HepG2 (cell line): ENCODE measurements around the gene RFC1. TPM values are rescaled to one million over a fixed set of nuclear protein-coding genes. Genes with fewer than 3 reads are reported as not detected.

Experiments
- AFF4 ChIP-seq: sonication (generic); formaldehyde crosslinking; IDR thresholded peaks from 2 replicates; pipeline ENCODE4 v1.4.0; 2020; ENCODE audit warnings: missing genetic modification reagents
- AHDC1 ChIP-seq: sonication (generic); formaldehyde crosslinking; IDR thresholded peaks from 2 replicates; pipeline ENCODE4 v1.5.1; 2020; ENCODE audit warnings: mild to moderate bottlenecking, missing genetic modification reagents, borderline replicate concordance
- LCORL ChIP-seq, 2 experiments: fragments of 450-650 bp in 1 of 2; sonication (generic) in 1 of 2; formaldehyde crosslinking in 1 of 2; IDR thresholded peaks; 2 replicates each; pipeline versions ENCODE4 v1.5.0 to v1.6.1; 2017 to 2020; ENCODE audit warnings: antibody characterized with exemption in 1 of 2, missing genetic modification reagents in 1 of 2
- PHF5A ChIP-seq: IDR thresholded peaks from one replicate; pipeline ENCODE4 v1.6.1; 2018; ENCODE audit warnings: low read depth, missing genetic modification reagents; ENCODE audit not compliant: unreplicated experiment
- PRDM15 ChIP-seq: sonication (generic); formaldehyde crosslinking; IDR thresholded peaks from 2 replicates; pipeline ENCODE4 v1.4.0; 2020; ENCODE audit warnings: missing genetic modification reagents
- ZMAT3 ChIP-seq: sonication (generic); formaldehyde crosslinking; conservative IDR thresholded peaks from 2 replicates; pipeline ENCODE4 v1.7.0; 2021; ENCODE audit warnings: missing genetic modification reagents
- ZNF484 ChIP-seq: sonication (generic); formaldehyde crosslinking; IDR thresholded peaks from 2 replicates; pipeline ENCODE4 v1.5.1; 2020; ENCODE audit warnings: mild to moderate bottlenecking, low read depth, missing genetic modification reagents, borderline replicate concordance
- ZNF644 ChIP-seq: IDR thresholded peaks from 2 replicates; pipeline ENCODE4 v1.6.1; 2016; ENCODE audit warnings: low read depth
- polyA plus RNA-seq, 8 experiments: library from polyadenylated mRNA; depleted of rRNA in 3 of 8; stranded (reverse) in 7 of 8; unstranded in 1 of 8; fragments of >200 nt; fragmentation: Illumina TruSeq in 4 of 8; extraction: Trizol in 4 of 8; gene quantifications; 2 replicates each; pipeline versions ENCODE4 v1.2.1 to v1.2.3, GENCODE V29; 2011 to 2016; ENCODE audit warnings: low read depth in 4 of 8, missing spikeins in 1 of 8, mixed read lengths in 1 of 8; ENCODE audit not compliant: insufficient read depth in 1 of 8
- total RNA-seq, 5 experiments: library from RNA; depleted of rRNA; stranded (reverse); fragments of >200 nt; fragmentation: Illumina TruSeq; extraction: Trizol; gene quantifications; 2 replicates each; pipeline ENCODE4 v1.2.3, GENCODE V29; 2016; ENCODE audit warnings: low read depth in 1 of 5
- TF ChIP-seq, protein P1 (sequence below): sonication (generic); formaldehyde crosslinking; IDR thresholded peaks from 2 replicates; pipeline ENCODE4 v1.8.1; 2023; ENCODE audit warnings: missing genetic modification reagents, inconsistent platforms, borderline replicate concordance

RFC1 gene
- total and polyA plus RNA-seq, 2 of the 13 experiments (the other 11 are each of a cell fraction or from before 2014, with no cell fraction given): 15.9 to 78.8 TPM

DNA sequence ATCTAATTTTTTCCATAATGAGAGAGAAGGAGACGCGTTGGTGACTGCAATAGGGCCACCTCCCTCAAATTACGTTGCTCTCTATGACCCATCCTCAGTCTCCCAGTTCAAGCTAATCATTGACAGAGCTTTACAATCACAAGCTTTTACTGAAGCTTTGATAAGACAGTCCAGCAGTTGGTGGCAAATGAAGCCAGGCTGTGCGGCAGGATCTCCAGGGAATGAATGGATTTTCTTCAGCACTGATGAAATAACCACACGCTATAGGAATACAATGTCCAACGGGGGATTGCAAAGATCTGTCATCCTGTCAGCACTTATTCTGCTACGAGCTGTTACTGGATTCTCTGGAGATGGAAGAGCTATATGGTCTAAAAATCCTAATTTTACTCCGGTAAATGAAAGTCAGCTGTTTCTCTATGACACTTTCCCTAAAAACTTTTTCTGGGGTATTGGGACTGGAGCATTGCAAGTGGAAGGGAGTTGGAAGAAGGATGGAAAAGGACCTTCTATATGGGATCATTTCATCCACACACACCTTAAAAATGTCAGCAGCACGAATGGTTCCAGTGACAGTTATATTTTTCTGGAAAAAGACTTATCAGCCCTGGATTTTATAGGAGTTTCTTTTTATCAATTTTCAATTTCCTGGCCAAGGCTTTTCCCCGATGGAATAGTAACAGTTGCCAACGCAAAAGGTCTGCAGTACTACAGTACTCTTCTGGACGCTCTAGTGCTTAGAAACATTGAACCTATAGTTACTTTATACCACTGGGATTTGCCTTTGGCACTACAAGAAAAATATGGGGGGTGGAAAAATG is 40.8 kb upstream of the RFC1 start, which contains the start of gene KLB (continued):
- TF ChIP-seq AHDC1 (CRISPR knock-in tag): peak; percentile 53; the same call in 1 of the 2 replicates
- no peak for TF ChIP-seq LCORL (IDR thresholded peaks at IDR 0.05)
- TF ChIP-seq LCORL (CRISPR knock-in tag; IDR thresholded peaks at IDR 0.05): peak; percentile 53; the same call in 1 of the 2 replicates
- no peak for TF ChIP-seq ZNF644
- TF ChIP-seq AFF4 (CRISPR knock-in tag): peak; percentile 74; the same call in 1 of the 2 replicates
- TF ChIP-seq ZMAT3 (CRISPR knock-in tag): 0 out of 2 replicates have a peak, but pooled peaks have one; percentile 32
- TF ChIP-seq PRDM15 (CRISPR knock-in tag): peak; percentile 40; the same call in 1 of the 2 replicates
- no peak for TF ChIP-seq ZNF484 (CRISPR knock-in tag)
- TF ChIP-seq, protein P1, sequence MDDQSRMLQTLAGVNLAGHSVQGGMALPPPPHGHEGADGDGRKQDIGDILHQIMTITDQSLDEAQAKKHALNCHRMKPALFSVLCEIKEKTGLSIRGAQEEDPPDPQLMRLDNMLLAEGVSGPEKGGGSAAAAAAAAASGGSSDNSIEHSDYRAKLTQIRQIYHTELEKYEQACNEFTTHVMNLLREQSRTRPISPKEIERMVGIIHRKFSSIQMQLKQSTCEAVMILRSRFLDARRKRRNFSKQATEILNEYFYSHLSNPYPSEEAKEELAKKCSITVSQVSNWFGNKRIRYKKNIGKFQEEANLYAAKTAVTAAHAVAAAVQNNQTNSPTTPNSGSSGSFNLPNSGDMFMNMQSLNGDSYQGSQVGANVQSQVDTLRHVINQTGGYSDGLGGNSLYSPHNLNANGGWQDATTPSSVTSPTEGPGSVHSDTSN (CRISPR knock-in tag): no peak
- peak; percentile 59 for TF ChIP-seq PHF5A (CRISPR knock-in tag)
